GM20431 (cell line): ENCODE results near the gene EFCAB6.

Experiments
- in situ Hi-C: fragments of 300-500 bp; cut with MseI, MboI; formaldehyde crosslinking; loops from one replicate; pipeline ENCODE4 v1.15.0; 2020; ENCODE audit warnings: low sequenced_read_pairs; ENCODE audit not compliant: unreplicated experiment

EFCAB6 gene

GRCh38 chr22:43812149-43812842 lies at the start of gene EFCAB6:
TSS of gene EFCAB6 (minus strand) at chr22:43812305. CDS start at chr22:43782318, 29,987 bp downstream.
- in situ Hi-C loops, result no loop called here

GRCh38 chr22:43861529-43861928 lies 49.4 kb upstream of the EFCAB6 start:
- in situ Hi-C loops, result no loop called here

- in situ Hi-C loops, result no loop called here
Observed at GRCh38 chr22:43860831-43861230, 48.7 kb upstream of the EFCAB6 start.

- in situ Hi-C loops, result no loop called here
Observed at GRCh38 chr22:43860126-43860525, 48.0 kb upstream of the EFCAB6 start.

- in situ Hi-C loops, result no loop called here
Observed at GRCh38 chr22:43859621-43860020, 47.5 kb upstream of the EFCAB6 start.

- in situ Hi-C loops, result no loop called here
Observed at GRCh38 chr22:43859176-43859575, 47.1 kb upstream of the EFCAB6 start.

- in situ Hi-C loops, result no loop called here
Observed at GRCh38 chr22:43858156-43858895, 46.2 kb upstream of the EFCAB6 start.

GRCh38 chr22:43857367-43857766 lies 45.3 kb upstream of the EFCAB6 start:
- in situ Hi-C loops, result no loop called here

- in situ Hi-C loops, result no loop called here
Observed at GRCh38 chr22:43855431-43855830, 43.3 kb upstream of the EFCAB6 start.

- in situ Hi-C loops, result no loop called here
Observed at GRCh38 chr22:43854786-43855271, 42.7 kb upstream of the EFCAB6 start.

- in situ Hi-C loops, result no loop called here
Observed at GRCh38 chr22:43854121-43854785, 42.1 kb upstream of the EFCAB6 start.

GRCh38 chr22:43853328-43853931 lies 41.3 kb upstream of the EFCAB6 start:
- in situ Hi-C loops, result no loop called here

GRCh38 chr22:43852573-43853327 lies 40.6 kb upstream of the EFCAB6 start:
- in situ Hi-C loops, result no loop called here

GRCh38 chr22:43851979-43852307 lies 39.8 kb upstream of the EFCAB6 start:
- in situ Hi-C loops, result no loop called here

GRCh38 chr22:43851058-43851978 lies 39.2 kb upstream of the EFCAB6 start:
- in situ Hi-C loops, result no loop called here

- in situ Hi-C loops, result no loop called here
Observed at GRCh38 chr22:43850529-43850928, 38.4 kb upstream of the EFCAB6 start.

GRCh38 chr22:43849731-43850130 lies 37.6 kb upstream of the EFCAB6 start:
- in situ Hi-C loops, result no loop called here

GRCh38 chr22:43848366-43849171 lies 36.5 kb upstream of the EFCAB6 start:
- in situ Hi-C loops, result no loop called here
